ENCODE results near the gene LBHD2. TPM values are rescaled to one million over a fixed set of nuclear protein-coding genes. Genes with fewer than 3 reads are reported as not detected.

Gene LBHD2
- total and polyA plus RNA-seq, 2 of the 13 experiments (the other 11 are each of a cell fraction or from before 2014, with no cell fraction given) = 0.67 to 1.00 TPM

DNA sequence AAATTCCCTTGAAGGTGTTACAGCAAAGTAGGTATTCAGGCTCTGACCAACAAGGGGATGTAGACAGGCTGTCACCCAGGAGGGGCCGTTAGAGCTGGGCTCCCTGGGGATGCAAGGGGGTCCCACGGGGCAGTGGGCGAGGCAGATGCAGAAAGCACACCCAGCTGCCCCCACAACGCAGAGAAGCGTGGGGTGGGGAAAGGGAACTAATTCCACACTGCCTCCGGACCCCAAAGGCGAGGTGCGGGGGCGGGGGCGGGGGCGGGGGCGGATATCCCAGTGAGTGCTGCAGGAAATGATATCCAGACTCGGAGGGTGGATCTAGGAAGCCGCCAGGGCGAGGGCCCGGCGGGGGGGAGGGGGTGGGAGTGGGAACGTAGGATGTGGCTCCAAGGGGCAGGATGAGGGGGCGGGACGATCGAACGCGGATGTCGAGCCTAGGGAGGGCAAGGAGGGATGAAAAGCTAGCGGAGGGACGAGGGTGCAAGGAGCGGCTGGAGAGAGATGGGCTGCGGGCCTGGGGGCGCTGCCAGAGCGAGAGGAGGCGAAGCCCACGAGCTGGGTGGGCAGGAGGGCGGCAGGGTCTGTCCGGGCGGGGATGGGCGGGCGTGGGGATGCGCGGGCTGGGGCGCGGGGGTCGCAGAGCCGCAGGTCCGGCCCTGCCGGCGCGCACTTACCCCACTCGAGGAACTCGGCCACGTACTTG, 27.5 kb upstream of the LBHD2 start (continued):
- TF ChIP-seq PAXIP1 (CRISPR knock-in tag; conservative IDR thresholded peaks at IDR 0.05) (no peak), PAX8 (CRISPR knock-in tag; IDR thresholded peaks at IDR 0.05; ENCODE audit: borderline replicate concordance) (no peak), ZFP90 (CRISPR knock-in tag; IDR thresholded peaks at IDR 0.05; ENCODE audit: borderline replicate concordance) (no peak), ZNF382 (CRISPR knock-in tag; IDR thresholded peaks at IDR 0.05; ENCODE audit: borderline replicate concordance) (no peak), ZSCAN22 (CRISPR knock-in tag; IDR thresholded peaks at IDR 0.05) (no peak), ZFP62 (CRISPR knock-in tag; IDR thresholded peaks at IDR 0.05) (no peak), GATAD1 (CRISPR knock-in tag; IDR thresholded peaks at IDR 0.05) (peak; percentile 25; the same call in 1 of the 2 replicates), ZNF776 (CRISPR knock-in tag; IDR thresholded peaks at IDR 0.05) (0 out of 2 replicates have a peak, but pooled peaks have one; percentile 40), HES4 (CRISPR knock-in tag; IDR thresholded peaks at IDR 0.05; ENCODE audit: borderline replicate concordance) (no peak), KDM5B (CRISPR knock-in tag; IDR thresholded peaks at IDR 0.05; ENCODE audit: borderline replicate concordance) (0 out of 2 replicates have a peak, but pooled peaks have one; percentile 25), ZMYM2 (CRISPR knock-in tag; IDR thresholded peaks at IDR 0.05) (no peak), SAP130 (CRISPR knock-in tag; IDR thresholded peaks at IDR 0.05; ENCODE audit: low read depth) (peak; percentile 25; the same call in 1 of the 2 replicates), ZNF232 (CRISPR knock-in tag; IDR thresholded peaks at IDR 0.05; ENCODE audit: borderline replicate concordance) (no peak)
- TF ChIP-seq, protein P1, sequence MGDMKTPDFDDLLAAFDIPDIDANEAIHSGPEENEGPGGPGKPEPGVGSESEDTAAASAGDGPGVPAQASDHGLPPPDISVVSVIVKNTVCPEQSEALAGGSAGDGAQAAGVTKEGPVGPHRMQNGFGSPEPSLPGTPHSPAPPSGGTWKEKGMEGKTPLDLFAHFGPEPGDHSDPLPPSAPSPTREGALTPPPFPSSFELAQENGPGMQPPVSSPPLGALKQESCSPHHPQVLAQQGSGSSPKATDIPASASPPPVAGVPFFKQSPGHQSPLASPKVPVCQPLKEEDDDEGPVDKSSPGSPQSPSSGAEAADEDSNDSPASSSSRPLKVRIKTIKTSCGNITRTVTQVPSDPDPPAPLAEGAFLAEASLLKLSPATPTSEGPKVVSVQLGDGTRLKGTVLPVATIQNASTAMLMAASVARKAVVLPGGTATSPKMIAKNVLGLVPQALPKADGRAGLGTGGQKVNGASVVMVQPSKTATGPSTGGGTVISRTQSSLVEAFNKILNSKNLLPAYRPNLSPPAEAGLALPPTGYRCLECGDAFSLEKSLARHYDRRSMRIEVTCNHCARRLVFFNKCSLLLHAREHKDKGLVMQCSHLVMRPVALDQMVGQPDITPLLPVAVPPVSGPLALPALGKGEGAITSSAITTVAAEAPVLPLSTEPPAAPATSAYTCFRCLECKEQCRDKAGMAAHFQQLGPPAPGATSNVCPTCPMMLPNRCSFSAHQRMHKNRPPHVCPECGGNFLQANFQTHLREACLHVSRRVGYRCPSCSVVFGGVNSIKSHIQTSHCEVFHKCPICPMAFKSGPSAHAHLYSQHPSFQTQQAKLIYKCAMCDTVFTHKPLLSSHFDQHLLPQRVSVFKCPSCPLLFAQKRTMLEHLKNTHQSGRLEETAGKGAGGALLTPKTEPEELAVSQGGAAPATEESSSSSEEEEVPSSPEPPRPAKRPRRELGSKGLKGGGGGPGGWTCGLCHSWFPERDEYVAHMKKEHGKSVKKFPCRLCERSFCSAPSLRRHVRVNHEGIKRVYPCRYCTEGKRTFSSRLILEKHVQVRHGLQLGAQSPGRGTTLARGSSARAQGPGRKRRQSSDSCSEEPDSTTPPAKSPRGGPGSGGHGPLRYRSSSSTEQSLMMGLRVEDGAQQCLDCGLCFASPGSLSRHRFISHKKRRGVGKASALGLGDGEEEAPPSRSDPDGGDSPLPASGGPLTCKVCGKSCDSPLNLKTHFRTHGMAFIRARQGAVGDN (CRISPR knock-in tag; IDR thresholded peaks at IDR 0.05) = peak; percentile 37; the same call in 1 of the 2 replicates
